CD4-positive, alpha-beta T cell (primary cell): ENCODE results near the gene SERPINF2. TPM values are rescaled to one million over a fixed set of nuclear protein-coding genes. Genes with fewer than 3 reads are reported as not detected.

Source experiments
- ATAC-seq: fragments of 200-7000 bp; cut with Tn5 transposase; one replicate; pipeline ENCODE4 v1.10.0; 2022; ENCODE audit warnings: mild to moderate bottlenecking; ENCODE audit not compliant: poor library complexity
- CTCF ChIA-PET: fragments of 350-600 bp; sonication (Branson Sonifier 250); formaldehyde crosslinking; loops from one replicate; lab custom pipeline; 2021; ENCODE audit warnings: antibody characterized with exemption, inconsistent platforms; lab: Charles Lee
- POLR2A ChIA-PET: fragments of 350-600 bp; sonication (Branson Sonifier 250); formaldehyde crosslinking; loops from one replicate; lab custom pipeline; 2021; ENCODE audit warnings: antibody characterized with exemption, inconsistent platforms; lab: Charles Lee
- DNase-seq, 14 experiments: peaks; one replicate each; pipeline ENCODE4 v3.0.0-alpha.2; 2013 to 2020; ENCODE audit warnings: mixed read lengths in 2 of 14
- H3K27ac ChIP-seq, 2 donors: one replicate each; pipeline versions ENCODE4 v1.5.1 to v1.7.0; 2013; ENCODE audit warnings: low read length in 2 of 2, low read depth in 1 of 2, mild to moderate bottlenecking in 1 of 2
- H3K27me3 ChIP-seq, 2 experiments: 1 replicate in 1 of 2; 2 replicates in 1 of 2; pipeline versions ENCODE4 v1.6.1 to v1.7.0; 2013; ENCODE audit warnings: low read length in 2 of 2, control low read depth in 1 of 2, mild to moderate bottlenecking in 1 of 2, moderate library complexity in 1 of 2; ENCODE audit not compliant: insufficient read depth in 2 of 2, control insufficient read depth in 1 of 2
- H3K36me3 ChIP-seq: one replicate; pipeline ENCODE4 v1.6.1; 2013; ENCODE audit warnings: low read length, control low read depth; ENCODE audit not compliant: insufficient read depth
- H3K4me1 ChIP-seq: one replicate; pipeline ENCODE4 v1.6.1; 2013; ENCODE audit warnings: low read length, control low read depth; ENCODE audit not compliant: insufficient read depth
- H3K4me3 ChIP-seq: one replicate; pipeline ENCODE4 v1.5.1; 2013; ENCODE audit warnings: mild to moderate bottlenecking, low read length, moderate library complexity
- H3K9me3 ChIP-seq, 2 experiments: 1 replicate in 1 of 2; 2 replicates in 1 of 2; pipeline versions ENCODE4 v1.6.1 to v1.7.0; 2013; ENCODE audit warnings: low read length in 2 of 2, mild to moderate bottlenecking in 2 of 2, control low read depth in 1 of 2, moderate library complexity in 1 of 2; ENCODE audit not compliant: control insufficient read depth in 1 of 2, insufficient read depth in 1 of 2
- H3K27ac Mint-ChIP-seq: one replicate; pipeline ENCODE4 v1.8.0; 2020; ENCODE audit warnings: mixed read lengths
- H3K27me3 Mint-ChIP-seq: one replicate; pipeline ENCODE4 v1.8.0; 2021; ENCODE audit warnings: mixed read lengths
- H3K36me3 Mint-ChIP-seq: one replicate; pipeline ENCODE4 v1.8.0; 2021; ENCODE audit warnings: low read depth, mixed read lengths
- H3K4me1 Mint-ChIP-seq: one replicate; pipeline ENCODE4 v1.8.0; 2021; ENCODE audit warnings: low read depth, mixed read lengths
- H3K4me3 Mint-ChIP-seq: one replicate; pipeline ENCODE4 v1.8.0; 2020; ENCODE audit warnings: mild to moderate bottlenecking, mixed read lengths
- H3K9me3 Mint-ChIP-seq: one replicate; pipeline ENCODE4 v1.8.0; 2020; ENCODE audit warnings: mixed read lengths
- CTCF ChIP-seq: fragments of 200-600 bp; IDR thresholded peaks from one replicate; pipeline ENCODE4 v1.8.0; 2022; ENCODE audit warnings: antibody characterized with exemption, mild to moderate bottlenecking
- intact Hi-C, 2 experiments: fragments of 100-400 bp; cut with DNase I in 1 of 2; cut with micrococcal nuclease in 1 of 2; formaldehyde crosslinking; loops; one replicate each; pipeline versions ENCODE4 v1.15.1 to v1.9.0; 2023 to 2025; cut with DNase I, micrococcal nuclease
- total RNA-seq, 174 experiments: library from RNA in 2 of 174; stranded (reverse) in 2 of 174; gene quantifications; one replicate each; pipeline ENCODE4 v1.2.3 and lab custom pipeline; 2021 to 2026

SERPINF2 gene
- total RNA-seq, 2 experiments from 2014 or later = 0.49 to 0.59 TPM

- ChIA-PET POLR2A (no interaction called here), CTCF (no interaction called here)
- no peaks in the 10 kb centered on the region for H3K9me3 Mint-ChIP-seq
- Histone ChIP-seq H3K27me3 (no peaks in the 10 kb centered on the region), H3K36me3 (peaks cover 68% of the 10 kb centered on the region), H3K4me1 (peaks cover 32% of the 10 kb centered on the region), H3K4me3 (no peak overlapping the region), H3K9me3 (no peaks in the 10 kb centered on the region), H3K27ac (no peak overlapping the region)
- H3K36me3 Mint-ChIP-seq = peaks cover 42% of the 10 kb centered on the region
- no peak overlapping the region for H3K4me3 Mint-ChIP-seq
- ATAC-seq (no peak), DNase-seq (peak in 1 of 14 experiments; percentile 15)
- intact Hi-C loops = no loop called here
- peaks cover 21% of the 10 kb centered on the region for H3K4me1 Mint-ChIP-seq
- H3K27ac Mint-ChIP-seq = no peak overlapping the region
- no peak for TF ChIP-seq CTCF
- H3K27me3 Mint-ChIP-seq = no peaks in the 10 kb centered on the region
Observed at GRCh38 chr17:1733759-1734158, 8.9 kb upstream of the SERPINF2 start.

DNA sequence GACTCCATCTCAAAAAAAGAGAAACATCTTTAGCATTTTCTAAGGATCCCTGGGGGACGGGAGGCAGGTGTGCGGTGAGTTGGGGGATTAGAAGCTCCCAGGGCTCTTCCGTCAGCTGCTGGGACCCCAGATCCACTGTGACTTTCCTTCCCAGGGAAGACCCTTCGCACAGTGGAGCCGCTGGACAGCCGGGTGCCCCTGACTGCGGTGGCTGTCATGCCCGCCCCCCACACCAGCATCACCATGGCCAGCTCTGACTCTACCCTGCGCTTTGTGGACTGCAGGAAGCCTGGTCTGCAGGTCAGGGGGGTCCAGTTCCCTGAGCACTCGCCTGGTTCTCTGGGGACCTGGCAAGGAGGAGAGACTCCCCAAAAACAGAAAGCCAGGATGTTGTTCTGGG is 7.3 kb upstream of the SERPINF2 start:
- ChIA-PET POLR2A (no interaction called here), CTCF (no interaction called here)
- Histone ChIP-seq H3K9me3 (no peaks in the 10 kb centered on the region), H3K36me3 (peaks cover 61% of the 10 kb centered on the region), H3K27ac (no peak overlapping the region), H3K27me3 (no peaks in the 10 kb centered on the region), H3K4me3 (no peak overlapping the region), H3K4me1 (peaks cover 19% of the 10 kb centered on the region)
- Mint-ChIP-seq H3K4me3 (no peak overlapping the region), H3K4me1 (peaks cover 13% of the 10 kb centered on the region), H3K27ac (no peak overlapping the region), H3K27me3 (no peaks in the 10 kb centered on the region), H3K36me3 (peaks cover 29% of the 10 kb centered on the region), H3K9me3 (no peaks in the 10 kb centered on the region)
- ATAC-seq (no peak), DNase-seq (no peak)
- intact Hi-C loops = no loop called here
- TF ChIP-seq CTCF = no peak

DNA sequence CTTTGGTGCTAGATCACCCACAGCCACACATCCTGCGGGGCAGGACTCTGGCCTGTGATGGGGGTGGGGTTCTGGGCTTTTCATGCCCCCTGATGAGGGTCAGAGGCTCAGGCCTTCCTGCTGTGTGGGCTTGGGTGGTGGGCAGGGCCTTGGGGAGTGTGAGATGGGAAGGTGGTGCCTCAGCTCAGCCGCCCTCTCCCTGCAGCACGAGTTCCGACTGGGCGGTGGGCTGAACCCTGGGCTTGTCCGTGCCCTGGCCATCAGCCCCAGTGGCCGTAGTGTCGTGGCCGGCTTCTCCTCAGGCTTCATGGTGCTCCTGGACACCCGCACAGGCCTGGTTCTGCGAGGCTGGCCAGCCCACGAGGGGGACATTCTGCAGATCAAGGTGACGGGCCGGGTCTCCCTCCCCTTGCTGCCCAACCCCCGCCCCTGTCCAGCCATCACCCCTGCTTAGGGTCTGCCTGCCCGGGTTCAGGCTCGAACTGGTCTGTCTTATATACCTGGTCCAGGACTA is 6.8 kb upstream of the SERPINF2 start:
- DNase-seq (no peak), ATAC-seq (no peak)
- Mint-ChIP-seq H3K27ac (no peak overlapping the region), H3K4me3 (no peak overlapping the region), H3K27me3 (no peaks in the 10 kb centered on the region), H3K4me1 (peaks cover 13% of the 10 kb centered on the region), H3K36me3 (peaks cover 29% of the 10 kb centered on the region), H3K9me3 (no peaks in the 10 kb centered on the region)
- no peak for TF ChIP-seq CTCF
- H3K27me3 ChIP-seq = no peaks in the 10 kb centered on the region
- H3K9me3 ChIP-seq = no peaks in the 10 kb centered on the region
- H3K4me3 ChIP-seq = no peak overlapping the region
- peaks cover 19% of the 10 kb centered on the region for H3K4me1 ChIP-seq
- POLR2A ChIA-PET = no interaction called here
- no peak overlapping the region for H3K27ac ChIP-seq
- peaks cover 56% of the 10 kb centered on the region for H3K36me3 ChIP-seq
- intact Hi-C loops = no loop called here
- CTCF ChIA-PET = no interaction called here
